HG02852 (cell line): ENCODE data around the gene GCH1.
"Not testable (repeated sequence)": the region's sequence is repeated elsewhere in the genome, so short reads cannot be mapped to it uniquely, and the experiment has no call there.

Experiments
- ATAC-seq: cut with Tn5 transposase; IDR thresholded peaks from one replicate; pipeline ENCODE4 v1.9.1; 2021; ENCODE audit warnings: mild to moderate bottlenecking, moderate library complexity; ENCODE audit not compliant: unreplicated experiment

GCH1 gene

GRCh38 chr14:54803926-54804537 lies 98.6 kb downstream of the GCH1 start:
- ATAC-seq, result no peak

- ATAC-seq, result no peak
Measured at GRCh38 chr14:54803396-54803795, 99.2 kb downstream of the GCH1 start.

GRCh38 chr14:54801482-54801881 lies 101.1 kb downstream of the GCH1 start:
- not testable (repeated sequence) for ATAC-seq

- ATAC-seq, result no peak
Measured at GRCh38 chr14:54798465-54799124, 104.0 kb downstream of the GCH1 start.

GRCh38 chr14:54797986-54798385 lies 104.6 kb downstream of the GCH1 start:
- ATAC-seq, result no peak

GRCh38 chr14:54797556-54797955 lies 105.1 kb downstream of the GCH1 start:
- no peak for ATAC-seq

GRCh38 chr14:54796961-54797360 lies 105.7 kb downstream of the GCH1 start:
- no peak for ATAC-seq

GRCh38 chr14:54794796-54795195 lies 107.8 kb downstream of the GCH1 start:
- no peak for ATAC-seq

- ATAC-seq, result no peak
Measured at GRCh38 chr14:54794159-54794558, 108.5 kb downstream of the GCH1 start.

- ATAC-seq, result no peak
Measured at GRCh38 chr14:54792288-54792687, 110.3 kb downstream of the GCH1 start.
